PFSK-1 (cell line): ENCODE results near the gene LHPP.

ENCODE experiments used
- REST ChIP-seq, 2 experiments: IDR thresholded peaks; 2 replicates each; pipeline versions ENCODE4 v1.6.1 to v1.8.0; 2011 to 2012; ENCODE audit warnings: low read depth in 2 of 2, low read length in 2 of 2, control low read depth in 1 of 2, inconsistent platforms in 1 of 2, mild to moderate bottlenecking in 1 of 2, moderate library complexity in 1 of 2; ENCODE audit not compliant: insufficient read depth in 1 of 2
- TAF1 ChIP-seq: IDR thresholded peaks from 2 replicates; pipeline ENCODE4 v1.6.1; 2012; ENCODE audit warnings: low read length, control low read depth, borderline replicate concordance; ENCODE audit not compliant: insufficient read depth

- no peak for TF ChIP-seq TAF1
- TF ChIP-seq REST (IDR thresholded peaks at IDR 0.05; ENCODE audit: insufficient read depth in 1 of 2, low read depth in 2 of 2, low read length in 2 of 2) = no peak
Measured at GRCh38 chr10:124538706-124539105, 77.1 kb downstream of the LHPP start.
